H1 (cell line): Measurements from ENCODE around the gene NMT1. TPM values are rescaled to one million over a fixed set of nuclear protein-coding genes. Genes with fewer than 3 reads are reported as not detected.

Experiments used
- FOSL1 ChIP-seq: IDR thresholded peaks from 2 replicates; pipeline ENCODE4 v1.6.1; 2011; ENCODE audit warnings: mild to moderate bottlenecking, low read depth, low read length, moderate library complexity; ENCODE audit not compliant: insufficient read depth
- TEAD4 ChIP-seq: IDR thresholded peaks from 2 replicates; pipeline ENCODE4 v1.6.1; 2012; ENCODE audit warnings: low read depth, low read length, inconsistent platforms, mixed read lengths
- polyA plus RNA-seq, 7 experiments: library from polyadenylated mRNA; depleted of rRNA in 3 of 7; stranded (reverse) in 5 of 7; unstranded in 2 of 7; fragments of >200 nt in 5 of 7; fragments of 200-250 nt in 2 of 7; gene quantifications; 1 replicate in 5 of 7; 2 replicates in 1 of 7; 4 replicates in 1 of 7; pipeline versions ENCODE4 v1.2.1 to v1.2.3, GENCODE V29; 2011 to 2013; ENCODE audit warnings: missing spikeins in 2 of 7, mixed read lengths in 2 of 7
- total RNA-seq: library from RNA; stranded (reverse); fragmentation: NEBNext Ultra II Directional; extraction: Animal tissue kit (Norgen Biotek cat#: 25700); gene quantifications from 2 replicates; pipeline ENCODE4 v1.2.1, GENCODE V29; 2021

Gene NMT1
- total and polyA plus RNA-seq, 2 of the 8 experiments (the other 6 are each of a cell fraction or from before 2014, with no cell fraction given): 42.9 to 149 TPM

GRCh38 chr17:45046537-45047125 lies 14.5 kb upstream of the NMT1 start (continued):
- TF ChIP-seq TEAD4 (no peak), FOSL1 (no peak)
